CD1c-positive myeloid dendritic cell (primary cell): ENCODE results near the gene CAV2.

ENCODE experiments used
- DNase-seq: peaks from one replicate; pipeline ENCODE4 v3.0.0-alpha.2; 2016; ENCODE audit errors: extremely low spot score

CAV2 gene

GRCh38 chr7:116524609-116525297, 25.2 kb downstream of the CAV2 start, which contains the start of gene CAV1:
CAV1 (plus strand) TSS chr7:116525036; CDS start chr7:116525063, 27 bp downstream.
- peak; percentile 35 for DNase-seq

DNA sequence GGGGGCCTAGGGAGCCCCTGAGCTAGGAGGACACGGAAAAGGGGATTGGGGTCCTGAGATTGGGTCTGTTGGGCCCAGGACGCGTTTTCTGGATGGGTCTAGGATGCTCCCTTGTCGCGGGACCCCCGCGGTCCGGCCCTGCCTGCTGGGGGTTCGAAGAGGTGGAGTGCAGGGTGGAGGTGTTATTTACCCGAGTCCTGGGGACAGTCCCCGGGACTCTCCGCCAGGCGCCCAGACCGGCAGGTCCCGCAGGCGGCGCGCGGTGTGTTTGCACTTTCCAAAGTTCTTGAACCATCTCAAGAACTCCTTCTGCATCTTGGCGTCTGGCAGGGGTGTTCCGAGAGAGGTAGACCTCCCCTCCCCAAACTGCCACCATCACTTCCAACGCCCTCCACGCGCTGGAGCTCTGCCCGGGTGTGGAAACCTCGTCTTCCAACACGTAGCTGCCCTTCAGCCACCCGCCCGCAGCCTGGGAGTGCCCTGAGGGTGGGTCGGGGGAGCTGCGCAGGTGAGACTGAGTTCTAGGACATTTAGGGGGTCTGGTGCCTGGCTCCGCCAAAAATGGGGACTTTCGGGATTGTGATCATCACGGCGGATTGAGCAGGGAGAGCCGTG, 25.9 kb downstream of the CAV2 start:
- no peak for DNase-seq

GRCh38 chr7:116525913-116526861, 26.6 kb downstream of the CAV2 start:
- DNase-seq = peak; percentile 80

DNA sequence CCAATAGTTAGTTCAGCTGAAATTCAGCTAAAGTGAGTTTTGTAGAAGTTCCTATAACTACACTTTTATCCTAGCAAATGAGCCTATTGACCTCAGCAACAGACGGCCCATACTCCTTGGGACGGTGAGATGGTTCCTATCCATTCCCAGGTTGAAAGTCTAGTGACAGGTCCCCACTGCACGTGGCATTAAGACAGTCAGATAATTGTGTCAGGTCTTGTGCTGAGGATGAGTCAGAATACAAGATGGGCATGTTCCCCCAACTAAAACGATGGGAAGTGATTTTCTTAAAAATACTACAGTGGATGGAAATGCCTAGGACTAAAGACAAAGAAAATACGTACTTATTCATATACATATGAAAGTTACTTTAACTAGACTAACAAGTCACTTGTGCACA, 27.4 kb downstream of the CAV2 start:
- DNase-seq = no peak

- no peak for DNase-seq
Observed at GRCh38 chr7:116527521-116527920, 28.0 kb downstream of the CAV2 start.

GRCh38 chr7:116528008-116528789, 28.7 kb downstream of the CAV2 start:
- DNase-seq = no peak

GRCh38 chr7:116529250-116529649, 29.7 kb downstream of the CAV2 start:
- no peak for DNase-seq

DNA sequence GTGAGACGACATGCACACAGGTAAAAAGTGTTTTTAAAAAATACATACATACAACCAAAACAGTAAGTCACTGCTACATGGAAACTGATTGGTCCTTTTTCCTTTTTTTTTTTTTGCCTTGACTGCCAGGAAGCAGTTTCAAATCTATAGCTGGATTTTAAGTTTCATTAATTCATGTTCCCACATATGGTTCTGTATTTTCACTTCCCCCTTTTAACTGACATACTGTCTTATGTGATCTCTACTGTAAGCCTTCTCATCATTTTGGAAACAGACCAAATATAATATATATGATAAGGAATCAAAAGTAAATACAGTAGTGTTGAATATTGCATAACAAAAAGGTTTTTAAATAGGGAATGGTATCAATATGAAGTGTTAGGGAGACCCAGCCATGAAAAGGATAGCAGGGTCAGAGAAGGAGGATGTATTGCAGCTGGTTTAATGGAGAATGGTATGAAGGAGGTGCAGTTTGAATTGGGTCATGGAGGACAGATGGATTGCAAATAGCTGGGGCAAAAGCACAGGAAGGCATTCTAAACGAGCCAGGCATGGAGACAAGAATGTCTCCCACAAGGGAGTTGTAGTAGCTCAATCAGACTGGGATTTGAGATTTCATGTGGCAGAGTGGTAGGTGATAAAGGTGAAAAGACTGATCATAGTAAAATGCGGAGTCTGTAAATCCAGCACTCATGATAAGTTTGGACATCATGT, 30.7 kb downstream of the CAV2 start:
- peak; percentile 36 for DNase-seq

DNA sequence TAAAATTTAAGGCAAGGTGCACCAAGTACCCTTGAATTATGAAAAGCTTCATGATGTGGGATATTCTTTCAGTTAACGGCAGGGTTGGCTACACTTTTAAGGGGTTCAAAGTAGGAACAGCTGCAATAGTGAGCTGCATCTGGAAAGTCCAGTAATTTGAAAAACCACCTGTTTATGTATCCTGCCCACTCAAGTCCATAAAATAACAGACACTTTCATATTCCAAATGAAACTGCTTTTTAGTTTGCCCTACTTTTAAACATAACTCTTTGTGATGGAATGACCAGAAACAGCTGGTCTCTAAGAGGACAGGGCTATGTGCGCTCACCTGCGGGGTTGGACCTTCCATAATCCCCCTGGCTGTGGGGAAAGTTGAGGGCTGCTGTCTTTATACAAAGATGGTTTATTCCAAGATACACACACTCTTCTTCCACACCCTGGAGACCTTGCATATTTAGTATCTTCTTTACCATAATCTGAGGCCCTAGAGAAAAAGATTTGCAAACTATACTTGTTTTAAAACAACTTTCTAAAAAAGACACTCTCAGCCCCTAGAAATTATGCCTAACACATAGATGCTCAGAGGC, 32.7 kb downstream of the CAV2 start:
- DNase-seq = no peak

DNA sequence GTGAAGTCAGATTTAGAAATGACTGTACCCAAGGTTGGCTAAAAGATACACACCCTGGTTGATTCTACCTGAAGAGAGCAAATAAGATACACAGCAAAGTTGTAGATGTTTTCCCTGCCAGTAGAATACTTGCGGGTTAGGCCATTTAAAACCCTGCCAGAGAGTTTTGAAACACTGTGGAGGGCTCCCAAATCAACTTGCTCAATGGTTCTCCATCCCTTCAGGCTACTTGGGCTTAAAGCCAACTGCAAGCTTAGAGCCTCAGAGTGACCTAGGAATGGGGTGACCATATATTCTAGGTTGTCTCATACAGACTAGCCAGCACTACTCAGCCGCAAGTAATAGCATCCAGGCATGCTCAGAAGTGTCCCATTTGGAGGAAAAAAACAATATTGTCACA, 35.3 kb downstream of the CAV2 start:
- no peak for DNase-seq

DNA sequence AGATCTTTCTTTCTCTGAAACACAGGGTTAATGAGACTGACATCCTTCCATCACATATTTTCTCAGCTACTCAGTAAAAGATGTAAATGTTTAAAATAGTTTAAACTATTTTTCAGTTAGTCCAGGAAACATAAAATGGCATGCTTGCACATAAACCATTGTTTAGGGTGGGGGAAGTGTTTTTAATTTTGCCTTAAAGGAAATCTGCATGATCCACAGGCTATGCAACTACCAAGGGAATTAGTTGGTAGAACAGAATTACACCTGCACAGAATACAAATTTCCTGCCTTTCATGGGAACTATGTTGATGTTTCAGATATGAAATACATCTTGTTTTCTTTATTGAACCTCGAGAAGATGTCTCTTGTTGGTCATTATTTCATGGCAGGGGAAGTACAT, 35.9 kb downstream of the CAV2 start:
- no peak for DNase-seq

GRCh38 chr7:116538138-116538537, 38.6 kb downstream of the CAV2 start:
- no peak for DNase-seq

- no peak for DNase-seq
Observed at GRCh38 chr7:116539879-116540278, 40.3 kb downstream of the CAV2 start.

- no peak for DNase-seq
Observed at GRCh38 chr7:116540743-116541142, 41.2 kb downstream of the CAV2 start.

DNA sequence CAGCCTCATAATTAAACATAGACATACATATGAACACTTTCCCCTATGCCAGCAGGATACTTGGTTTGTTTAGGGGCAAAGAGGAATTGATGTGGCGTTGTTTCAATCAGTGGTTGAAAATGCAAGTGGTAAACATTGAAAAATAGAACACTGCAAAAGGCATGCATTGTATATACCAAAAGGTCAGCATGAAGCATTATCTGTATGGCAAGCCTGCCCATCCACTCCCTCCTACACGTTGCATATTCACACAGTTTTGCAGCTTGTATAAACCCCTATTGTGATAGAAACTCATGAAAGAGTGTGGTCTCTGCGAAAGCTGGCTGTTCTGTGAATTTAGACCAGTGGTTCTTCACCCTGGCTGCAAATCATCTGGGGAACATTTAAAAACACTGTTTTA, 42.4 kb downstream of the CAV2 start:
- DNase-seq = no peak

GRCh38 chr7:116542618-116543017, 43.1 kb downstream of the CAV2 start:
- DNase-seq = no peak

DNA sequence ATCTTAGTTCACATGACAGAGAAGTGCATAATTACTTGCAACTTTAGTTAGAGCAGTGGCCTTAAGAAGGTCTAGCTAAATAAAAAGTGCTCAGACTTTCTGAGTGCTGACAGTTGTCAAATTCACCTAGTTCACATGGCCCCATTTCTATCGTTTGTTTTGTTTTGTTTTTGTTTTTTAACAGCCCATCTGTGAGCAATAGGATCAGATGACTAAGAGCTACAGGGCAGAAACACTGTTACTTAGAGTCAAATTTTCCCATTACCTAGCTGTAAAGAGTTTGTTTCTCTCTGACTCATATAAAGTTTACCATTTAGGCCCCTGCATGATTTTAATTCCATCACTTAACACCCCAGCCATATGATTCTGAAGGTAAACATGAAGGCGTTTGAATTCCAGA, 44.1 kb downstream of the CAV2 start:
- DNase-seq = no peak

- no peak for DNase-seq
Observed at GRCh38 chr7:116544487-116544886, 44.9 kb downstream of the CAV2 start.

GRCh38 chr7:116545411-116545993, 46.0 kb downstream of the CAV2 start:
- DNase-seq = no peak

DNA sequence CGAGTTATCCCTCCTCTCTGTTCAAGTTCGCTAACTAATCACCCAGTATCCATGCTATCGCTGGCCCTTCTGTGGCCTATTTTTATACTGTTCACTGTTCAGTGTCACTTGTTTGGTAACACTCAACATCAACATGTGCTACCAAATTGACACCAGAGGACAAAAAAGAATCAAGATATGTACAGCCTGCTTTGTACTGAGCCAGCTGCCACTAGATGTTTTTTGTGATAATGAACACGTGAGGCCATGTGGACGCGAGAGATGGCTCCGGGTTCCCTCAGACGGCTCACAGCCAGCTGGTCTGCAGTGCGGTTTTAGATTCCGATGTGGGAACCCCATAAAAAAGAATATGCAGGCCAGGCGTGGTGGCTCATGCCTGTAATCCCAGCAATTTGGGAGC, 46.5 kb downstream of the CAV2 start:
- no peak for DNase-seq
